Activated CD4-positive, alpha-beta memory T cell treated with anti-CD3 and anti-CD28 coated beads for 36 hours (primary cell): Measurements from ENCODE around the gene PARP12. TPM values are rescaled to one million over a fixed set of nuclear protein-coding genes. Genes with fewer than 3 reads are reported as not detected.

Source experiments
- CTCF ChIA-PET: fragments of 350-600 bp; sonication (Branson Sonifier 250); formaldehyde crosslinking; loops from one replicate; lab custom pipeline; 2021; ENCODE audit warnings: antibody characterized with exemption, inconsistent platforms; lab: Charles Lee
- POLR2A ChIA-PET: fragments of 350-600 bp; sonication (Branson Sonifier 250); formaldehyde crosslinking; loops from one replicate; lab custom pipeline; 2021; ENCODE audit warnings: antibody characterized with exemption; lab: Charles Lee
- DNase-seq: peaks from one replicate; pipeline ENCODE4 v3.0.0-alpha.2; 2020
- H3K27ac Mint-ChIP-seq: one replicate; pipeline ENCODE4 v1.8.0; 2021; ENCODE audit warnings: mixed read lengths
- H3K27me3 Mint-ChIP-seq: one replicate; pipeline ENCODE4 v1.8.0; 2021; ENCODE audit warnings: mixed read lengths
- H3K36me3 Mint-ChIP-seq: one replicate; pipeline ENCODE4 v1.8.0; 2021; ENCODE audit warnings: mixed read lengths
- H3K4me1 Mint-ChIP-seq: one replicate; pipeline ENCODE4 v1.8.0; 2021; ENCODE audit warnings: low read depth, mixed read lengths
- H3K4me3 Mint-ChIP-seq: one replicate; pipeline ENCODE4 v1.8.0; 2021; ENCODE audit warnings: mild to moderate bottlenecking, mixed read lengths
- H3K9me3 Mint-ChIP-seq: one replicate; pipeline ENCODE4 v1.8.0; 2021; ENCODE audit warnings: mixed read lengths
- intact Hi-C: fragments of 100-400 bp; cut with micrococcal nuclease; formaldehyde crosslinking; loops from one replicate; pipeline ENCODE4 v1.15.1; 2023
- total RNA-seq, 2 experiments: library from RNA; stranded (reverse); gene quantifications; one replicate each; pipeline ENCODE4 v1.2.3, GENCODE V29; 2021

PARP12 gene
- total RNA-seq, 2 experiments from 2014 or later = 26.7 to 30.6 TPM

DNA sequence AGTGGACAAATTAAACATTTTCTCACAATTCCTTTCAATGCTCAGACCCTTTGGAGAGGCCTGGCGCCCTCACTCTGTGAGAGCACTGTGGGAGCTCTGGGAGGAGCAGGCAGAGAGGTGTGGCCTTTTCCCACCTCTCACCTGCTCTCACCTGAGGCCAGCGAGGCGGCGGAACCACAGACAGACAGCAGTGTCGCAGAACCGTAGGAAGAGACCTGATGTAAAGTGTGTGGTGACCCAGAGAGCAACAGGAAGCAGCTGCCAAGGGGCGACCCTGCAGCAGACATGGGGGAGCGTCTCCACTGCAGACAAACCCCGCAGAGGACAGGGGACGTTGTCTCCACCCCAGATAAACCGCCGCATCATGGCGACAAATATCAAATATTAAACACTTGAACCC, 15.6 kb upstream of the PARP12 start:
- ChIA-PET POLR2A (no interaction called here), CTCF (interaction anchor here (0.6 kb wide), 1 partner anchor 253 kb away, joined by 3 read pairs; no protein-coding TSS in a partner anchor)
- Mint-ChIP-seq H3K36me3 (no peaks in the 10 kb centered on the region), H3K9me3 (no peaks in the 10 kb centered on the region), H3K27me3 (no peaks in the 10 kb centered on the region), H3K4me3 (no peak overlapping the region), H3K27ac (no peak overlapping the region), H3K4me1 (peaks cover 2% of the 10 kb centered on the region)
- intact Hi-C loops = no loop called here
- no peak for DNase-seq

DNA sequence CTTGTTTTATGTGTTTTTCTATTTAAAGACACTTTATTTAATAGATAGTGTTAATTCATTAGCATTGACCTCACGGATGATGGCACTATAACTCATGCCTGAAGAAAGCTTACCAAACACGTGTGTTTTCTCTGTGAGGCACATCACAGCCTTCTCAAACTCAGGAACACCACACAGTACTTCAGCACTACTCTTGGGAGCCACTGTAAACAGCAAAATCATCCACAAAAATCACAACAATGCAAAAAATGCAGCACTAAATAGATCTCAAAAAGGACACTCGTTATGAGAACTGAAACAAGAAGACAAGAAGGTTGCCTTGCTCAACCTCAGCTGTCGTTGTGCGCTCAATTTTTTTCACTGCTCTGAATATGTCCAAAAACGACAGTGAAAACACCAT, 12.0 kb upstream of the PARP12 start:
- ChIA-PET POLR2A (no interaction called here), CTCF (no interaction called here)
- Mint-ChIP-seq H3K4me1 (peaks cover under 1% of the 10 kb centered on the region), H3K36me3 (no peaks in the 10 kb centered on the region), H3K4me3 (no peak overlapping the region), H3K27ac (no peak overlapping the region), H3K27me3 (no peaks in the 10 kb centered on the region), H3K9me3 (peaks cover 3% of the 10 kb centered on the region)
- no peak for DNase-seq
- intact Hi-C loops = no loop called here

- POLR2A ChIA-PET = no interaction called here
- DNase-seq = no peak
- peaks cover 27% of the 10 kb centered on the region for H3K9me3 Mint-ChIP-seq
- H3K27ac Mint-ChIP-seq = no peak overlapping the region
- H3K27me3 Mint-ChIP-seq = no peaks in the 10 kb centered on the region
- intact Hi-C loops = no loop called here
- peaks cover 10% of the 10 kb centered on the region for H3K4me1 Mint-ChIP-seq
- H3K4me3 Mint-ChIP-seq = no peak overlapping the region
- CTCF ChIA-PET = no interaction called here
- peaks cover 11% of the 10 kb centered on the region for H3K36me3 Mint-ChIP-seq
Observed at GRCh38 chr7:140070546-140070945, 7.8 kb upstream of the PARP12 start.

DNA sequence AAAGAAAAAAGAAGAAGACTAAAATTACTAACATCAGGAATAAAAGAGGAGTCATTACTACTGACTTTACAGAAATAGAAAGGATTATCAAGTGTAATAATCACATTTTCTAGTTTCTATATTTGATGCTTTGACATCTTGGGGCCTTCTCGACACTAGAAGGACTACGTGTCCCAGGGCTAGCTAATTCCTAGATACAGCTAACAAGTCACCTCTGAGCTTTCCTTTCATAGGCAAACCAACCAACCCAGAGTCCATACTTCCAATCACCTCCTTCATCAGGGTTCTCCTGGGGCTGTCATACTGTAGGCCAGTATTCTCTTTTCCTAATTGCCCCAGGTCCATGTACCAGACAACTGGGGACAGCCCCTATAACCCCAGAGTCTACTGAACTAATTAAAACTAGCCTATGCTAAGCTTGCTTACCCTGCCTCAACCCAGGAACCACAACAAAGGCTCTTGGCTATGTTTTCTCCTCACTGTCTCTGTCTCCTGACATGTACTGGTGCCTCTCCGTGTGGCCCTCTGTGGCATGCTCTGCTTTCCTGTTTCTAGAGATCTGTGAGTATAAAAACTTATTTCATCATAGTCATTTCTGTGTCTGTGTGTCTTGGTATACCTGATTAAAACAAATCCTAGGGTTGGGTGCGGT, 6.7 kb upstream of the PARP12 start:
- Mint-ChIP-seq H3K27me3 (no peaks in the 10 kb centered on the region), H3K4me1 (peaks cover 10% of the 10 kb centered on the region), H3K4me3 (no peak overlapping the region), H3K36me3 (peaks cover 11% of the 10 kb centered on the region), H3K9me3 (peaks cover 27% of the 10 kb centered on the region), H3K27ac (peak overlapping the region; percentile 51)
- ChIA-PET CTCF (no interaction called here), POLR2A (no interaction called here)
- intact Hi-C loops = loop anchor here (10.0 kb wide), 1 partner anchor 295 kb away; the partner anchor contains the start of gene HIPK2
- peak; percentile 40 for DNase-seq

DNA sequence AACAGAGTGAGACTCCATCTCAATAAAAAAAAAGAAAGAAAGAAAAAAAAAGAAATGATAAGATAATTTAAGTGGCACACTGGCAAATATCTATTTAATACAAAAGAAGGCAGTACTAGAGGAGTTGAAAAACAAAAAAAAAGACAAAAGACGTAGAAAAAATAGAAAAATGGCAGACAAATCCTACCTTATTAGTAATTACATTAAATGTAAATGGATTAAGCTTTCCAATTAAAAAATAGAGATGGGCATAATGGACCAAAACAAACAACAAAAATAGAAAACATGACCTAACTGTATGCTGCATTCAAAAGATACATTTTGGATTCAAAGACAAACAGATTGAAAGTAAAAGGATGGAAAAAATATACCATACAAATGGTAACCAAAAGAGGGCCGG, 5.3 kb upstream of the PARP12 start:
- peaks cover 10% of the 10 kb centered on the region for H3K4me1 Mint-ChIP-seq
- peaks cover 27% of the 10 kb centered on the region for H3K9me3 Mint-ChIP-seq
- no peaks in the 10 kb centered on the region for H3K27me3 Mint-ChIP-seq
- POLR2A ChIA-PET = no interaction called here
- DNase-seq = no peak
- H3K36me3 Mint-ChIP-seq = peaks cover 11% of the 10 kb centered on the region
- intact Hi-C loops = loop anchor here (10.0 kb wide), 1 partner anchor 293 kb away; the partner anchor contains the start of gene HIPK2
- H3K4me3 Mint-ChIP-seq = no peak overlapping the region
- H3K27ac Mint-ChIP-seq = no peak overlapping the region
- CTCF ChIA-PET = no interaction called here

DNA sequence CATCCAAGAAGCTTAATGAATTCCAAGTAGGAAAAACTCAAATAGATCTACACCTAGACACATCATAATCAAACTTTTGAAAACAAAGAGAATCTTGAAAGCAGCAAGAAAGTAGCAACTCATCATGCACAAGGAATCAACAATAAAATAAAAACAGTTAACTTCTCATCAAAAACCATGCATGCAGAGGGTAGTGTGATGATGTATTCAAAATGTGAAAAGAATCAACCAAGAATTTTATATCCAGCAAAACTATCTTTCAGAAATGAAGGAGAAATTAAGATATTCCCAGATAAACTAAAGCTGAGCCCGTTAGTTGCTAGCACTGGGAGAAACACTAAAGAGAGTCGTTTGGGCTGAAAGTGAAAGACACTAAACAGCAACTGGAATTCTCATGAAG, 4.3 kb upstream of the PARP12 start:
- H3K27ac Mint-ChIP-seq = no peak overlapping the region
- no peaks in the 10 kb centered on the region for H3K27me3 Mint-ChIP-seq
- H3K36me3 Mint-ChIP-seq = peaks cover 11% of the 10 kb centered on the region
- ChIA-PET POLR2A (no interaction called here), CTCF (no interaction called here)
- DNase-seq = no peak
- peaks cover 10% of the 10 kb centered on the region for H3K4me1 Mint-ChIP-seq
- intact Hi-C loops = loop anchor here (10.0 kb wide), 1 partner anchor 292 kb away; the partner anchor contains the start of gene HIPK2
- H3K9me3 Mint-ChIP-seq = peaks cover 27% of the 10 kb centered on the region
- no peak overlapping the region for H3K4me3 Mint-ChIP-seq

DNA sequence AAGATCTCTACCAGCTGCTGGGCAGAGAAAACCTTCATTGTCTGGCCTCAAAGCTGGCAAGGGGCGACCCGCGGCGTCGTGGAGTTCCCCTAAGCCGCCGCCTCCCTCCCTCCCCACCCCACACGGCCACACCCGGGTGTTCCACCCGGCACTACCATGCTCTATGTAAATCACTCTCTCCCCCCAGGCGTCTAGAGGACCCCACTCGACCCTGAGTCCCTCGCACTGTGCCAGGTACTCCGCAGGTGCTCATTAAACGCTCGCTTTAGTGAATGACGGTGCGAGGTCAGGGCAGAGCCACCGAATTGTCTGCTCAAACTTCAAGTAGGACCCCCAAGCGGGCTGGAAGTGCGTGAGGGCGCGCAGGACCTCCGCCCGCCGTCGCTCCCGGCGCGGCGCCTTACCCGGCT, 628 bp downstream of the PARP12 start:
- Mint-ChIP-seq H3K4me3 (peak overlapping the region; percentile 80), H3K36me3 (peaks cover 10% of the 10 kb centered on the region), H3K27me3 (no peaks in the 10 kb centered on the region), H3K27ac (peak overlapping the region; percentile 42), H3K9me3 (peaks cover 15% of the 10 kb centered on the region), H3K4me1 (peaks cover 34% of the 10 kb centered on the region)
- intact Hi-C loops = loop anchor here (2.0 to 10.0 kb wide), 4 partner anchors 113 to 1490 kb away; partner anchors contain the start of genes AGK and HIPK2
- peak; percentile 57 for DNase-seq
- CTCF ChIA-PET = interaction anchor here (0.7 kb wide), 1 partner anchor 114 kb away, joined by 3 read pairs; no protein-coding TSS in a partner anchor
- POLR2A ChIA-PET = interaction anchor here (1.1 to 1.4 kb wide), 3 partner anchors 113 to 314 kb away, joined by 3 to 6 read pairs (median 4); no protein-coding TSS in a partner anchor

GRCh38 chr7:140061607-140061930, 1.2 kb downstream of the PARP12 start:
- no peak for DNase-seq
- POLR2A ChIA-PET = interaction anchor here (1.0 kb wide), 1 partner anchor 116 kb away, joined by 6 read pairs; no protein-coding TSS in a partner anchor
- intact Hi-C loops = loop anchor here (2.0 to 10.0 kb wide), 4 partner anchors 23 to 1491 kb away; partner anchors contain the start of genes AGK and HIPK2
- Mint-ChIP-seq H3K27me3 (no peaks in the 10 kb centered on the region), H3K9me3 (peaks cover 10% of the 10 kb centered on the region), H3K4me1 (peaks cover 36% of the 10 kb centered on the region), H3K27ac (no peak overlapping the region), H3K4me3 (peak overlapping the region; percentile 80), H3K36me3 (peaks cover 9% of the 10 kb centered on the region)
- CTCF ChIA-PET = no interaction called here

DNA sequence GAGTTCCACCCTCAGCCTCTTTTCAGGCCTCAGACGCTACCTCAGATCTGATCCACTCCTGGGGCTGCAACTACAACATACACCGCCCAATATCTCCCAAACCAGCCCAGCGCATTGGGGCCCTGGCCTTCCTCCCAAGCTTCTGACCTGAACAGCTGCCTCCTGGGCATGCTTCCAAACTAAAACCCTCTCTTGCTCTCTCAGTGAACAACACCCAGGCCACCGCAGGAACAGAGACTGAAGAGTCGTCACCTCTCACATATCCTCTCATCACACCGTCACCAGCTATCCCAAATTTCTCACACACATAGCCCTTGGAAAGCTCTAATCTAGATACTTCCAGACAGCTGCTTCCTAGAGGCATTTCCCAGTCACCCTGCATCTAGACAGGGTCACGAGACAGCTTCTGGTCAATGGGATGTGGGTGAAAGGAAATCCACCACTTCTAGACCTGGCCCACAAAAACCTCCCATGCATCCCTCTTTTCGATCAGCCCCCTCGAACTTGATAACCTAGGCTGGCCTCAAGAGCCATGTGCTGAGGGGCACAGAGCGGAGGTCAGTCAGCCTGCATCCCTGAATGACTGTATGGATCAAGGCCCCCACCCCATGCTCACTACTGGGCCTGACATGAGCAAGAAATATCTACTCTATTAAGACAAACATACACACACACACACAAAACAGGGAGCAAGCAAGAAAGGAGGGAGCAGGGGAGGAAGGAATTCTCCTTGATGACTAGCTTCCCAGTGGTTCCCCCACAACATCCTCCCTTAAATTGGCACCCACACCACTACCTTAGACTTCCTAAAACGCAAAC, 1.8 kb downstream of the PARP12 start:
- Mint-ChIP-seq H3K27ac (peak overlapping the region; percentile 19), H3K27me3 (no peaks in the 10 kb centered on the region), H3K36me3 (peaks cover 9% of the 10 kb centered on the region), H3K4me1 (peaks cover 37% of the 10 kb centered on the region), H3K9me3 (peaks cover 4% of the 10 kb centered on the region), H3K4me3 (peak overlapping the region; percentile 80)
- ChIA-PET CTCF (no interaction called here), POLR2A (interaction anchor here (1.0 kb wide), 1 partner anchor 116 kb away, joined by 6 read pairs; no protein-coding TSS in a partner anchor)
- intact Hi-C loops = loop anchor here (2.0 to 10.0 kb wide), 4 partner anchors 24 to 1491 kb away; partner anchors contain the start of genes AGK and HIPK2
- DNase-seq = no peak

- ChIA-PET CTCF (no interaction called here), POLR2A (interaction anchor here (0.6 kb wide), 1 partner anchor 377 kb away, joined by 4 read pairs; no protein-coding TSS in a partner anchor)
- H3K4me3 Mint-ChIP-seq = peak overlapping the region; percentile 80
- no peaks in the 10 kb centered on the region for H3K9me3 Mint-ChIP-seq
- peak overlapping the region; percentile 19 for H3K27ac Mint-ChIP-seq
- no peaks in the 10 kb centered on the region for H3K27me3 Mint-ChIP-seq
- H3K4me1 Mint-ChIP-seq = peaks cover 40% of the 10 kb centered on the region
- H3K36me3 Mint-ChIP-seq = peaks cover 8% of the 10 kb centered on the region
- intact Hi-C loops = loop anchor here (2.0 to 10.0 kb wide), 4 partner anchors 25 to 1492 kb away; partner anchors contain the start of genes AGK and HIPK2
- peak; percentile 33 for DNase-seq
Observed at GRCh38 chr7:140060243-140060630, 2.5 kb downstream of the PARP12 start.

DNA sequence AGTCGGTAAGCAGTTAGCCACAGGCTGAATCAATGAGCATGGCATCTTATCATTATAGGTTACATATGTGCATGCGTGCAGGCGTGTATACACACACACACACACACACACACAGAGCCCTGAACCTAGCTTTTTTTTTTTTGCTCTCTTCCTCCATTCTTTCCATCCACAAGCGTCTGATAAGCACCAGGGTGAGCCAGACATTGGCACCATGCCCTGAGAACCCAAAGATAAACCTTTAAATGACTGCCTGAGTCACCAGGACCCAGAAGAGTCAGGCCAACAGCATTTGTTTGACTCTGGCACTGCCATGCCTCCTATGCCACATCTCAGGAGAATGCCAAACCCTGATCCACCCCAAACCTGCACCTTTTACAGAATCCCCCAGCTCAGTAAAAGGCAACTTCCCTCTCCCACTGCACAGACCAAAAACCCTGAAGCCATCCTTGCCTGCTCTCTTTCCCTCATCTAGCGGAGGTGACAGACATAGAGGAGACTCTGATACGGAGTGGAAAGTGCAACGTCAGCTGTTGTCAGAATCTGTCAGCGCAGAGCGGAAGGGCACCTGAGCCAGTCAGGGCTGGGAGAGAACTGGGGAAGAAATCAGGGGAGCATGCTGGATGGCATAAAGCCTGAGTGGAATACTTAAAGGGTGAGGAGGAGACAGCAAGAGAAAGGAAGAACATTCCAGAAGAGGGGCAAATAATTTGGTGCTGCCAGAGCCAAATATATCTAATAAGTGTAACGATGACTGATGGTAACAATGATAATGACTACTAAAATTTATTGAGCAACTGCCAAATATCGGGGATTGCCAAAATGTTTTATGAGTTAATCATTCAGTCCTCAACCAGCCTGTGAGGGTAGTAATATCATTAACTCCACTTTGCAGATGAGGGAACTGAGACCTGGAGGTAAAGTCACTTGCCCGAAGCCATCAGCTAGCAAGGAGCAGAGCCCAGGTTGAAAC, 3.2 kb downstream of the PARP12 start:
- Mint-ChIP-seq H3K27me3 (no peaks in the 10 kb centered on the region), H3K27ac (peak overlapping the region; percentile 38), H3K9me3 (no peaks in the 10 kb centered on the region), H3K36me3 (peaks cover 8% of the 10 kb centered on the region), H3K4me3 (no peak overlapping the region), H3K4me1 (peaks cover 45% of the 10 kb centered on the region)
- DNase-seq = peak; percentile 65
- intact Hi-C loops = loop anchor here (2.0 to 10.0 kb wide), 4 partner anchors 25 to 1493 kb away; partner anchors contain the start of genes AGK and HIPK2
- POLR2A ChIA-PET = interaction anchor here (0.6 kb wide), 1 partner anchor 376 kb away, joined by 4 read pairs; no protein-coding TSS in a partner anchor
- CTCF ChIA-PET = no interaction called here
